Calu3 (cell line): ENCODE results near the gene SDK2. TPM values are rescaled to one million over a fixed set of nuclear protein-coding genes. Genes with fewer than 3 reads are reported as not detected.

Source experiments
- BruUV-seq: library from RNA; stranded (reverse); fragments of 400-500 nt; replicated peaks from 2 replicates; lab custom pipeline; 2021; lab: Mats Ljungman, UMichigan
- CTCF ChIA-PET: fragments of 300-600 bp; sonication (Branson Sonifier 250); formaldehyde crosslinking; loops from one replicate; lab custom pipeline; 2022; ENCODE audit warnings: antibody characterized with exemption; lab: Charles Lee
- DNase-seq: peaks from one replicate; pipeline ENCODE4 v3.0.0; 2022
- H3K27ac Mint-ChIP-seq: one replicate; pipeline ENCODE4 v1.8.0; 2022; ENCODE audit warnings: mixed read lengths; ENCODE audit not compliant: unreplicated experiment
- H3K27me3 Mint-ChIP-seq: one replicate; pipeline ENCODE4 v1.8.0; 2022; ENCODE audit warnings: mixed read lengths; ENCODE audit not compliant: unreplicated experiment
- H3K36me3 Mint-ChIP-seq: one replicate; pipeline ENCODE4 v1.8.0; 2022; ENCODE audit warnings: mild to moderate bottlenecking, moderate library complexity, mixed read lengths; ENCODE audit not compliant: insufficient read depth, unreplicated experiment
- H3K4me1 Mint-ChIP-seq: one replicate; pipeline ENCODE4 v1.8.0; 2022; ENCODE audit warnings: mild to moderate bottlenecking, low read depth, mixed read lengths; ENCODE audit not compliant: unreplicated experiment
- H3K4me3 Mint-ChIP-seq: one replicate; pipeline ENCODE4 v1.8.0; 2022; ENCODE audit warnings: mild to moderate bottlenecking, low read depth, moderate library complexity, mixed read lengths; ENCODE audit not compliant: unreplicated experiment
- H3K9me3 Mint-ChIP-seq: one replicate; pipeline ENCODE4 v1.8.0; 2022; ENCODE audit warnings: low read depth, mixed read lengths; ENCODE audit not compliant: unreplicated experiment
- CTCF ChIP-seq: fragments of 200-600 bp; IDR thresholded peaks from one replicate; pipeline ENCODE4 v1.8.0; 2022; ENCODE audit warnings: antibody characterized with exemption; ENCODE audit not compliant: unreplicated experiment
- intact Hi-C: fragments of 100-400 bp; cut with micrococcal nuclease; formaldehyde crosslinking; loops from one replicate; pipeline ENCODE4 v1.10.0; 2022; ENCODE audit not compliant: unreplicated experiment
- total RNA-seq: library from RNA; stranded (reverse); gene quantifications from 2 replicates; pipeline ENCODE4 v1.2.3, GENCODE V29; 2022

The SDK2 gene
- total RNA-seq, 1 experiment from 2014 or later: not detected

DNA sequence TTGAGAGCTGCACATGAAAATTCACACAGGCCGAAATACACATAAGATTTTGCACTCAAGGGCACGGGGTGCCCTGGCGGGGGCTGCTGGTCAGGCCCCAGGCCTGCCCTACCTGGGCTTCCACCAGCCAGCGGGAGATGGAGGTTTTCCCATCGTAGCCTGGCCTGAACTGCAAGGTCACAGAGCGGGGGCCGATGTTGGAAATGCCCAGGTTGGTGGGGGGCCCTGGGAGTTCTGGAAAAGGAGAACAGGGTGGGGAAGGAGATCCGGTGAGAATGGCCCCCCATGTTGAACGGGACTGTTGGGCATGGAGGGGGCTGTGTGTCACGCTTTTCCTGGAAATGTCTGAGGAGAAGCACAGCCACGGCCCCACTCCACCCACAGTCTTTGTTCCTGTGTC is 245.2 kb downstream of the SDK2 start:
- no peak for TF ChIP-seq CTCF
- intact Hi-C loops: no loop called here

GRCh38 chr17:73397856-73398540 is 246.2 kb downstream of the SDK2 start:
- Mint-ChIP-seq H3K9me3 (no peaks in the 10 kb centered on the region), H3K4me3 (no peak overlapping the region), H3K27me3 (peaks cover 70% of the 10 kb centered on the region), H3K4me1 (no peaks in the 10 kb centered on the region), H3K36me3 (no peaks in the 10 kb centered on the region), H3K27ac (no peak overlapping the region)
- no TSS peak for BruUV-seq
- DNase-seq: no peak
- intact Hi-C loops: no loop called here
- TF ChIP-seq CTCF: no peak
- CTCF ChIA-PET: interaction anchor here (0.6 kb wide), 2 partner anchors 141 to 1085 kb away, joined by 3 read pairs; no protein-coding TSS in a partner anchor

More for the DNA sequence above, 245.2 kb downstream of the SDK2 start:
- CTCF ChIA-PET: no interaction called here
- no peak overlapping the region for H3K4me3 Mint-ChIP-seq
- DNase-seq: no peak
- no peaks in the 10 kb centered on the region for H3K36me3 Mint-ChIP-seq
- no TSS peak for BruUV-seq
- H3K4me1 Mint-ChIP-seq: no peaks in the 10 kb centered on the region
- no peaks in the 10 kb centered on the region for H3K9me3 Mint-ChIP-seq
- peaks cover 72% of the 10 kb centered on the region for H3K27me3 Mint-ChIP-seq
- H3K27ac Mint-ChIP-seq: no peak overlapping the region

- H3K9me3 Mint-ChIP-seq: no peaks in the 10 kb centered on the region
- intact Hi-C loops: no loop called here
Observed at GRCh38 chr17:73397278-73397826, 246.9 kb downstream of the SDK2 start.

More at GRCh38 chr17:73397278-73397826, 246.9 kb downstream of the SDK2 start:
- no peak for TF ChIP-seq CTCF
- Mint-ChIP-seq H3K4me1 (no peaks in the 10 kb centered on the region), H3K4me3 (no peak overlapping the region), H3K27ac (no peak overlapping the region), H3K27me3 (peaks cover 72% of the 10 kb centered on the region), H3K36me3 (no peaks in the 10 kb centered on the region)
- CTCF ChIA-PET: interaction anchor here (0.6 kb wide), 1 partner anchor 142 kb away, joined by 3 read pairs; no protein-coding TSS in a partner anchor
- DNase-seq: no peak
- BruUV-seq: no TSS peak
